ENCODE data around the gene NSMF.

Gene NSMF

DNA sequence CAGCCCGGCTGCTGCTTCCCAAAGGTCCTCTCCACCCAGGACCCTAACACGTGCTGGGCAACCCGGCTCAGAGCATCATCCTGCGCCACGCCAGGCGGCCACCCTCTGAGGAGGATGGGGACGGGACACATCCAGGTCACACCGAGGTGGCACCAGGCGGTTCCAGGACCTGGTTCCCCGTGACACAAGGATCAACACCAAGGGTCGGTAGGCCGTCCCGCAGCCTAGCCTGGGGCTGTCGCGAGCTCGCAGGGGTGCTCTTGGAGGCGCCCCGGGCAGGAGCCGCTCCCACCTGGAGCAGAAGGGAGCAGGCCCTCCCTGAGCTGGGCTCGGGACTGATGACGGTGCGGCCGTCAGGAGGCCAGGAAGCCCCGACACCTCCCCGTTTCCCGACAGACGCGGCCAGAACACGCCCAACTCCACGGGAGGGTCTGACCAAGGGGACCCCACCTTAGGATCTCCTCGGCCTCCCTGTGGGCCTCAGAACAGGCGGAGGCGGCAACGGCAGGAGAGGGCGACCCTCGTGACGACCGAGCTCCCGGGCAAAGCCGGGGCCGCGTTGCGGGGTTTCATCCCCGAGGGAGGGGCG lies 42.5 kb downstream of the NSMF start:
- in situ Hi-C loops (cut with HindIII; ENCODE audit: low sequenced_read_pairs) = loop anchor here (10.0 kb wide), 1 partner anchor 52 kb away; no protein-coding TSS in a partner anchor

DNA sequence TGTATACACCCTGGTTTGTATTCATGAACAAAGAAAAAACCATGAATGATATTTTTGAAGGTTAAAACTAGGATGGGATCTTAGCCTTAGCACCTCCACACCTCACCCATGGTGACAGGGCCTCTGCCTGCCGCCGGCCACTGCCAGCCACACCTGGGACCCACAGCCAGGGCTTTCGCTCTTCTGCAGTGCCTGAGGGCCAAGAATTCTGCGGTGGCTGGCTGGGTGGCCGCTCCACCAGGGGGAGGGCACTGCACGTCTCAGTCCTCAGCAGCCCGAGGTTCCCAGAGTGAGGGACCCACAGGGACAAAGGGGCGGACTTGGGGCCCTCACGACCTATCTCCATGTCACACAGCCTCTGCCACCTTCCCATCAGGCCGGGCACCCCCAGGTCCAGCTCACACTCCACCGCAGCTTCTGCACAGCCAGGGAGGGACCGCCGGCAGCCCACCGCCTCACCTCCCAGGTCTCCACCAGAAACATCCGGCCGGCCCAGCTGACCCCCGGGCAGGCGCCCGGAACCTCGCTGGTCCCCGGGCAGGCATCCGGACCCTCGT lies 43.0 kb downstream of the NSMF start:
- in situ Hi-C loops (cut with HindIII; ENCODE audit: low sequenced_read_pairs) = loop anchor here (10.0 kb wide), 1 partner anchor 51 kb away; no protein-coding TSS in a partner anchor

DNA sequence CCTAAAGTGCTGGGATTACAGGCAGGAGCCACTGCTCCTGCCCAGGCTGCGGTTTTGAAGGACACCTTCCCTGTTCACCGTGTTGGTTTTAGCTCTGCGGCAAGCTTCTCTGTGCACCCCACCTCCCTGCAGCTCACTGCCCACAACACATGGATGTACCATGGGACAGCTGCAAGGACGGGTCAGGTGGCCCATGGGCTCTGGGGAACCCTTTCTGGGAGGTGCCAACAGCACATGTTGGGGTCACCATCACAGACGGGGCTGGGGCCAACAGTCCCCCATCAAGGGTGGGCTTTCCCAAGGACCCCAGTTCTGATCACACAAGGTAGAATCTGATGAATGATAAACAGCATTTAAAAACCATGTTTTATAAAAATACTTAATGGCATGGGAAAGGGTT lies 43.7 kb downstream of the NSMF start:
- in situ Hi-C loops (cut with HindIII; ENCODE audit: low sequenced_read_pairs) = loop anchor here (10.0 kb wide), 1 partner anchor 51 kb away; no protein-coding TSS in a partner anchor

DNA sequence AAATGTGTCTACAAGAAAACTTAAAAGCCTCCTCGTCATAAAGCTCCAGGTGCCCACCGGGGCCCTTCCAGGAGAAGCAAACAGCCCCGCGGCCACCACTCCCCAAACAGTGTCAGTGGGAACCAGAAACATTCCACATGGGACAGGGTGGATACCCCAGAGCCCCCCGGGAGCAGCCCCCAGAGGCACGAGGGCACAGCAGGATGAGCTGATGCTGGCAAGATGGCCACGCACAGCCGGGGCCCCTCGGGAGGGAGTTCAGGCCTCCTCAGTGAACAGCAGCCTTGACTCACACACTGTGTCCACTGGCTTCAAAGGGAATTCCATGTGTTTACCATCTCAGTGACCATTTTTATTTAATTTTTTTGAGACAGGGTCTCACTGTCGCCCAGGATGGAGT lies 46.7 kb downstream of the NSMF start:
- in situ Hi-C loops (cut with HindIII; ENCODE audit: low sequenced_read_pairs) = loop anchor here (10.0 kb wide), 1 partner anchor 48 kb away; no protein-coding TSS in a partner anchor

DNA sequence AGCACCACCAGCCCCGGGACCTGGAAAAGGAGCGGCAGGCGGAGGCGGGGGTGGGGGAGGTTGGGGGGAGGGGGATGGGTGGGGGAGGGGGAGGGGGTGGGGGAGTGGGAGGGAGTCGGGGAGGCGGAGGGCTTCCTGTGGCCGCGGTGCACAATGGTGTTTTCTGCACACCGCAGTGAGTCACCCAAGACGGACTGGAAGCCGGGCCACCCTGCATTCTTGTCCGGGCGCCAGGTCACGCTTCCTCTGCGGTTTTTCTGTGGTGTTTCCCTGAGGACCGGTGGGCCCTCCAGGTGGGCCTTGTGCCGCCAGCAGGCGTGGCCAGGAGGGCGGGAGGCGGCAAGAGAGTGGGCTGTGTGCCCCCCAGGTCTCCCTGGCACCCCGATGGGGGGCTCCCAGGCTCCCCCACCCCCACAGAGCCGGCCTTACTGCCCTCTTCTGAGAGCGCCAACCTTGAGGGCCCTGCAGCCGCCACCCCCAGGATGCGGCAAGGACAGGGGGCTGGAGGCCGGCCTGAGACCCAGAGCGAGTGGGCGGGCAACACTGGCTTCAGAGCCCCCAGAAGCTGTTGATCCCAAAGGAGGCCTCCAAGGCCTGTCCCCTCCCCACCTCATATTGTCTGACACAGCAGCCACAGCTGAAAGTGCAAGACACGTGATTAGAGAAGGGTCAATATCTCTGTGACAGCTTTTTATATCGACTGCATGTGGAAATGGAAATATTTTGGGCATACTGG lies 47.3 kb downstream of the NSMF start:
- in situ Hi-C loops (cut with HindIII; ENCODE audit: low sequenced_read_pairs) = loop anchor here (10.0 kb wide), 1 partner anchor 47 kb away; no protein-coding TSS in a partner anchor

DNA sequence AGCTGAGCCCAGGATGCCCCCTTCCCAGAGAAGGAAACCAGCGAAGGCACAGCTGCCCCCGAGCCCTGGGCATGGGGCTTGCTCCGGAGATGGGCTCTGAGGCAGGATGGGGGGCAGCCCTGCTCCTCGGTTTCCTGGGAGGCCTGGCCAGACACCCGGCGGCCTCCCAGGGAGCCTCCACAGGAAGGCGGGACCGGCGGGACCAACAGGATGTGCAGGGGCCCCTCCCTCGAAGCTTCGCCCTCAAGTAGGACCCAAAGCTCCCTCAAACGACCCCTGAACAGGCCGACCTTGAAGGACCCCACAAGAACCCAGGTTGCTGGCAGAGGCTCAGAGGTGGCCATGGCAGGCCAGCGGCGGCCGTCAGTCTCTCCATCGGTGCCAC lies 47.9 kb downstream of the NSMF start:
- in situ Hi-C loops (cut with HindIII; ENCODE audit: low sequenced_read_pairs) = loop anchor here (10.0 kb wide), 1 partner anchor 46 kb away; no protein-coding TSS in a partner anchor

DNA sequence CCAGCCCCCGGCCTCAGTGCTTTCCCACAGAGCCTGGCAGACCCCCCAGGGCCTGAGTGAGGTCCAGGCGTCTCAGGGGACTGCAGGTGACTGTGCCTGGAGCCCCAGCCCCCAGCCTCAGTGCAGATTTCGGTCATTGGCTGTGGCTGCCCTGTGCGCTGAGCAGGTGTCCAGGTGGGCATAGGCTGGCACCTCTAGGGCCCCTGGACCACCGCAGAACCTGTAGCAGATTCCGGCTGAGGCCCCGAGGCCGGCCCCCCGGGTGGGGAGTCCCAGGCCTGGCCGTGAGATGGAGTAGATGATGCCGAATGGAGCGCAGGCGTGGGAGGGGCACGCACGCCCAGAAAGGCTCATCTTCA lies 48.3 kb downstream of the NSMF start:
- in situ Hi-C loops (cut with HindIII; ENCODE audit: low sequenced_read_pairs) = loop anchor here (10.0 kb wide), 1 partner anchor 46 kb away; no protein-coding TSS in a partner anchor

- in situ Hi-C loops (cut with HindIII; ENCODE audit: low sequenced_read_pairs) = loop anchor here (10.0 kb wide), 1 partner anchor 46 kb away; no protein-coding TSS in a partner anchor
Observed at GRCh38 chr9:137410236-137410890, 48.8 kb downstream of the NSMF start.

- in situ Hi-C loops (cut with HindIII; ENCODE audit: low sequenced_read_pairs) = no loop called here
Observed at GRCh38 chr9:137409515-137409914, 49.6 kb downstream of the NSMF start.

DNA sequence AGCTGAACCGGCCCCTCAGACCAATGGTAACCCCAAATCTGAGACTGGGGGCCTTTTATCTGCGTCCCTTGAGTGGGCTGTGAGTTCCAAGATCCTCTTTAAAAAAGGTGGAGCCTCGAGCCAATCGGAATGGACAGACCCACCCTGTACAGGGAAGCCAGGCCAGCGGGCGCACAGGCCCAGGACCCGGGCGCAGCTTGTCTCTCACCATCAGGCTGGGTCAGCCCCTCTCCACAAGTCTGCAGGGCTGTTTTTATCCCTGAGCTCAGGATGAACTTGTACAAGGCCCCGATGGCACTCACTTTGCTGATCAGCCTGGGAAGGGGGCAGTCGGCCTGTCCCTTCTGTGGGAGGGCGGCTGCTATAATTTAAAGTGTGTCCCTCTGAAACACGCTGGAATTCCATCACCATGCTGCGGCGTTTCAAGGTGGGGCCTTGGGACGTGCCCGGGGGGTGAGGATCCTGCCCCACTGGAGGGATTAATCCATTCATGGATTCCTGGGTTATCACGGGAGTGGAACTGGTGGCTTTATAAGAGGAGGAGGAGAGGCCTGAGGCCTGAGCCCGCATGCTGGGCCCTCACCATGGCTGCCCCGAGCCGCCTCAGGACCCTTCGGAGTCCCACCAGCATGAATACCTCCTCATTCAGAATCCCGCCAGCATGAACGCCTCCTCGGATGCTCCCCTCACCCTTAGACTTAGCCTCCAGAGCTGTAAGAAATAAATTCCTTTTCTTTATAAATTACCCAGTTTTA lies 50.3 kb downstream of the NSMF start:
- in situ Hi-C loops (cut with HindIII; ENCODE audit: low sequenced_read_pairs) = no loop called here

DNA sequence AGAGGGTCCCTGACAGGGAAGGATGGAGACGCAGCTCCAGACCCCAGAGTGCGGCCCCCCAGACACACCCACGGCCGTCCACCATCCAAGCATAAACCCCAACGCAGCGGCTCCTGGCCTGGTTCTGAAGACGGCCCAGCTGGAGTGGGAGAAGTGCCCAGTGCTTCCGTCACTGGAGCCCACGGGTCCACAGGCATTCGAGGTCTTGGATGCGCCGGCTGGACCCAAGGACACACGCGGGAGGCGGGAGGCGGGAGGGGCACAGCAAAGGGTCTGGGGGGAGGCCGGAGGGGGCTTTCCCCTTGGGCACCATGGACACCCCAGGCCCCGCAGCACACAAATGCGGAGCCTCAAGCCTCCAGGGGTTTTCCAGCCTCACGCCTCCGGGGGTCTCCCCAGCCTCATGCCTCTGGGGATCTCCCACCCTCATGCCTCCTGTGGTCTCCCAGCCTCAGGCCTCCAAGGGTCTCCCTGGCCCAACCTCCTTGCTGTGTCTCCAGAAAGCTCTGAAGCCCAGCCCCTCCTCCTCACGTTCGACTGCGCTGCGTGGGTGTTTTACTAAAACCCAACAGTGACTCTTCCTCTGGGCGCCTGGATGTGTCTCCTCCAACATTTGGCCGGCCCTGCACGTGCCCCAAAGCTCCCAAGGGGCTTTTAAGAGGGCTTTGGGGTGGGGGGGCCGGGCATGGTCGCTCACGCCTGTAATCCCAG lies 51.4 kb downstream of the NSMF start:
- in situ Hi-C loops (cut with HindIII; ENCODE audit: low sequenced_read_pairs) = no loop called here

- in situ Hi-C loops (cut with HindIII; ENCODE audit: low sequenced_read_pairs) = no loop called here
Observed at GRCh38 chr9:137406876-137407589, 52.1 kb downstream of the NSMF start.

DNA sequence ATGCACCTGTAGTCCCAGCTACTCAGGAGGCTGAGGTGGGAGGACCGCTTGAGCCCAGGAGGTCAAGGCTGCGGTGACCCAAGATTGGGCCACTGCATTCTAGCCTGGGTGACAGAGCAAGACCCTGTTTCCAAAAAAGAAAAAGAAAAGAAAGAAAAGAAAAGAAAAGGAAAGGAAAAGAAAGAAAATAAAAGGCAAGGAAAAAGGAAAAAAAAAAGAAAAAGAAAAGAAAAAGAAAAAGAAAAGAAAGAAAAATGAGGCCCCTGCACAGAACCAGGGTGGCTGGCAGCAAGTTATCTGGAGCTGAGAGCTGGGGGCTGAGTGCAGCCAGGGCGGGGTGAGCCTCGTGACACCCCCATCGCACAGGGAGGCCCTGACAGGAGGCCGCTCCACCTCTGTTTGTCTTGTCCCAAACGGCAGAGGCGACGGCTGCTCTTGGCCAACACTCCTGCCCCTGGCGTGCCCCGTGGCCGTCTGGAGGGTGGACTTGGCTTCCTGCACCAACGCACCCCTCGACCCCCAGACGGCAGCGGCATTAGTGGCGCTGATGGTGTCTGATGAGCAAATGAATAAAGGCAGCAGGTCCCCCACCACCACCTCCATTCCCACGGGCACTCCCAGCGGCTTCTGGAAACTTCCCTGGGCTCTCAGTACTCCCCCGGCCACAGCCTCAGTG lies 52.9 kb downstream of the NSMF start:
- in situ Hi-C loops (cut with HindIII; ENCODE audit: low sequenced_read_pairs) = no loop called here

DNA sequence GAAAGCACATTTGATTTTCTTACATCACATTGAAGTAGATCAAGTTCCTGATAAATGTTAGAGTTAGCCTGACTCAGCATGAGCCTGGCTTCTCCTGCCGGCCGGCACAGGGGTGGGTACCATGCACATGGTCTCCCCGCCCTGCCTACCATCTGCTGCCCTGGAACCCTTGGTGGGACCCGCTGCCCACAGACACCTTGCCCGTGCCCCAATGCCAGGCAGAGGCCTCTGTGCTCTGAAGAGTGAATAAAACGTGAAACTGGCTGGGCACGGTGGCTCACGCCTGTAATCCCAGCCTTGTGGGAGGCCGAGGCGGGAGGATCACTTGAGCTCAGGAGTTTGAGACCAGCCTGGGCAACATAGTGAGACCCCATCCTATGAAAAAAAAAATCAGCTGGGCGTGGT lies 53.5 kb downstream of the NSMF start:
- in situ Hi-C loops (cut with HindIII; ENCODE audit: low sequenced_read_pairs) = no loop called here

DNA sequence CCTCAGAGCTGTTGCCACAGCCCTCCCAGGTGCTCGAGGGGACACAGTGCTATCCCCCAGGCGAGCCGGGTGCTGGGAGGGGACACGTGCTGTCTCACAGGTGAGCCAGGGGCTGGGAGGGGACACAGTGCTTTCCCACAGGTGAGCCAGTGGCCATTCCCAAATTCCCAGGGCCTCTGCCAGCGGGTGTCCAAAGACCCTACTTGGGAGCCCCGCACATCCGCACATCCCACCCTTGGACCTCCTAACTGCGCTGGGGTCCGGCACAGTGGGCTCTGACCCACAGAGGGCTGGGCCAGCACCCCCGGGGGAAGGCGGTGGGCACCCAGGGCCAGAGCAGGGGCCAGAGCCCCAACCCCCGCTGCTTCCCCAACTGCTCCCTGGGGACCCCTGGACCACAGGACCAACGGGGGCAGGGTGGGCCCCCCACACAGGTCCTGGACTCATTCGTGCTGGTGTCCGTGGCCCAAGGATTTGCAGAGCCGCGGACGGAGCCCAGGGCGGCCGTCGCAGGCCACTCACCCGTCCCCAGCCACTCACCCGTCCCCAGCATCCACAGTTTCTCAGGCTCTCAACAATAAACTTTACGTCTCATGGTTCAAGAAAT lies 54.1 kb downstream of the NSMF start:
- in situ Hi-C loops (cut with HindIII; ENCODE audit: low sequenced_read_pairs) = no loop called here

GRCh38 chr9:137403269-137403668 lies 55.9 kb downstream of the NSMF start:
- in situ Hi-C loops (cut with HindIII; ENCODE audit: low sequenced_read_pairs) = no loop called here

DNA sequence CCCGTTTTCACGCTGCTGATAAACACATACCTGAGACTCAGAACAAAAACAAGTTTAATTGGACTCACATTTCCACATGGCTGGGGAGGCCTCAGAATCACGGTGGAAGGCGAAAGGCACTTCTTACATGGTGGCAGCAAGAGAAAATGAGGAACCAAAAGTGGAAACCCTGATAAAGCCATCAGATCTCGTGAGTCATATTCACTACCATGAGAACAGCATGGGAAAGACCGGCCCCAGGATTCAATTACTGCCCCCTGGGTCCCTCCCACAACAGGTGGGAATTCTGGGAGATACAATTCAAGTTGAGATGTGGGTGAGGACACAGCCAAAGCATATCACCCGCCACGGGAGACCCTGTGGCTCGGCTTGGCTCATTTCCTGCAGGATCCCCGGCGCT lies 56.4 kb downstream of the NSMF start:
- in situ Hi-C loops (cut with HindIII; ENCODE audit: low sequenced_read_pairs) = no loop called here
